OCI-LY1 (cell line): ENCODE measurements around the gene PSENEN.

Experiments used
- H2AFZ ChIP-seq: fragments of 200-600 bp; sonication (generic), shearing (Covaris generic); 2 replicates; pipeline ENCODE4 v1.6.0; 2014; ENCODE audit warnings: antibody characterized with exemption, mild to moderate bottlenecking, low read length
- H3F3A ChIP-seq: fragments of 200-600 bp; sonication (generic), shearing (Covaris generic); 2 replicates; pipeline ENCODE4 v1.6.0; 2014; ENCODE audit warnings: mild to moderate bottlenecking, antibody characterized with exemption, low read length, moderate library complexity; ENCODE audit not compliant: insufficient read depth
- H3K27ac ChIP-seq: fragments of 200-600 bp; sonication (generic); 2 replicates; pipeline ENCODE4 v1.5.1; 2014; ENCODE audit warnings: low read length, mixed run types, mild to moderate bottlenecking, low read depth; ENCODE audit not compliant: poor library complexity, severe bottlenecking
- H3K27me3 ChIP-seq: fragments of 200-600 bp; sonication (generic); 2 replicates; pipeline ENCODE4 v1.6.0; 2014; ENCODE audit warnings: antibody characterized with exemption, mild to moderate bottlenecking, low read length, moderate library complexity; ENCODE audit not compliant: insufficient read depth
- H3K36me3 ChIP-seq: fragments of 200-600 bp; sonication (generic); 2 replicates; pipeline ENCODE4 v1.6.1; 2014; ENCODE audit warnings: mild to moderate bottlenecking, antibody characterized with exemption, low read length, moderate library complexity, mixed read lengths; ENCODE audit not compliant: insufficient read depth
- H3K4me1 ChIP-seq: fragments of 200-600 bp; sonication (generic); 2 replicates; pipeline ENCODE4 v1.5.1; 2014; ENCODE audit warnings: mild to moderate bottlenecking, low read length, moderate library complexity; ENCODE audit not compliant: insufficient read depth, severe bottlenecking
- H3K4me2 ChIP-seq: fragments of 200-600 bp; sonication (generic), shearing (Covaris generic); 2 replicates; pipeline ENCODE4 v1.6.1; 2014; ENCODE audit warnings: low read length
- H3K4me3 ChIP-seq: fragments of 200-600 bp; sonication (generic); 2 replicates; pipeline ENCODE4 v1.5.1; 2014; ENCODE audit warnings: low read length, low read depth, mild to moderate bottlenecking, mixed read lengths; ENCODE audit not compliant: poor library complexity, severe bottlenecking
- H3K79me2 ChIP-seq: fragments of 200-600 bp; shearing (Covaris generic); 2 replicates; pipeline ENCODE4 v1.6.1; 2016; ENCODE audit warnings: mixed run types, low read length, mixed read lengths; ENCODE audit not compliant: insufficient read depth
- H3K9ac ChIP-seq: fragments of 200-600 bp; sonication (generic), shearing (Covaris generic); 2 replicates; pipeline ENCODE4 v1.6.1; 2014; ENCODE audit warnings: mild to moderate bottlenecking, low read length, mixed read lengths
- H3K9me2 ChIP-seq: fragments of 200-600 bp; sonication (generic), shearing (Covaris generic); 2 replicates; pipeline ENCODE4 v1.6.1; 2014; ENCODE audit warnings: low read depth, mild to moderate bottlenecking, low read length, mixed read lengths
- H3K9me3 ChIP-seq: fragments of 200-600 bp; shearing (Covaris generic); 2 replicates; pipeline ENCODE4 v1.6.1; 2014; ENCODE audit warnings: low read length, mixed read lengths
- H4K20me1 ChIP-seq: fragments of 200-600 bp; sonication (generic), shearing (Covaris generic); 2 replicates; pipeline ENCODE4 v1.6.0; 2016; ENCODE audit warnings: mild to moderate bottlenecking, low read length; ENCODE audit not compliant: insufficient read depth
- EZH2 ChIP-seq: fragments of 200-600 bp; sonication (generic), shearing (Covaris generic); IDR thresholded peaks from 2 replicates; pipeline ENCODE4 v1.8.0; 2017; ENCODE audit warnings: borderline replicate concordance, mixed run types, mild to moderate bottlenecking, antibody characterized with exemption, low read length, moderate library complexity, mixed read lengths
- TF ChIP-seq, protein P1 (sequence below): fragments of 200-600 bp; sonication (generic), shearing (Covaris generic); IDR thresholded peaks from 2 replicates; pipeline ENCODE4 v1.5.1; 2017; ENCODE audit warnings: mild to moderate bottlenecking, antibody characterized with exemption, low read length, moderate library complexity, mixed read lengths

Gene PSENEN

DNA sequence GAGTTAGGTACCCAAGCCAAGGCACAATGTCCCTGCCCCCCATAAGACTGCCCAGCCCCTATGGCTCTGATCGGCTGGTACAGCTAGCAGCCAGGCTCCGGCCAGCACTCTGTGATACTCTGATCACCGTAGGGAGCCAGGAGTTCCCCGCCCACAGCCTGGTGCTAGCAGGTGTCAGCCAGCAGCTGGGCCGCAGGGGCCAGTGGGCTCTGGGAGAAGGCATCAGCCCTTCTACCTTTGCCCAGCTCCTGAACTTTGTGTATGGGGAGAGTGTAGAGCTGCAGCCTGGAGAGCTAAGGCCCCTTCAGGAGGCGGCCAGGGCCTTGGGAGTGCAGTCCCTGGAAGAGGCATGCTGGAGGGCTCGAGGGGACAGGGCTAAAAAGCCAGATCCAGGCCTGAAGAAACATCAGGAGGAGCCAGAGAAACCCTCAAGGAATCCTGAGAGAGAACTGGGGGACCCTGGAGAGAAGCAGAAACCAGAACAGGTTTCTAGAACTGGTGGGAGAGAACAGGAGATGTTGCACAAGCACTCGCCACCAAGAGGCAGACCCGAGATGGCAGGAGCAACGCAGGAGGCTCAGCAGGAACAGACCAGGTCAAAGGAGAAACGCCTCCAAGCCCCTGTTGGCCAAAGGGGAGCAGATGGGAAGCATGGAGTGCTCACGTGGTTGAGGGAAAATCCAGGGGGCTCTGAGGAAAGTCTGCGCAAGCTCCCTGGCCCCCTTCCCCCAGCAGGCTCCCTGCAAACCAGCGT lies 30.7 kb upstream of the PSENEN start:
- no peaks in the 10 kb centered on the region for H3K9me2 ChIP-seq
- peaks cover 7% of the 10 kb centered on the region for H3K27me3 ChIP-seq
- no peak overlapping the region for H2AFZ ChIP-seq
- no peaks in the 10 kb centered on the region for H3K9me3 ChIP-seq
- no peak overlapping the region for H3K9ac ChIP-seq
- no peak for TF ChIP-seq EZH2
- TF ChIP-seq, protein P1, sequence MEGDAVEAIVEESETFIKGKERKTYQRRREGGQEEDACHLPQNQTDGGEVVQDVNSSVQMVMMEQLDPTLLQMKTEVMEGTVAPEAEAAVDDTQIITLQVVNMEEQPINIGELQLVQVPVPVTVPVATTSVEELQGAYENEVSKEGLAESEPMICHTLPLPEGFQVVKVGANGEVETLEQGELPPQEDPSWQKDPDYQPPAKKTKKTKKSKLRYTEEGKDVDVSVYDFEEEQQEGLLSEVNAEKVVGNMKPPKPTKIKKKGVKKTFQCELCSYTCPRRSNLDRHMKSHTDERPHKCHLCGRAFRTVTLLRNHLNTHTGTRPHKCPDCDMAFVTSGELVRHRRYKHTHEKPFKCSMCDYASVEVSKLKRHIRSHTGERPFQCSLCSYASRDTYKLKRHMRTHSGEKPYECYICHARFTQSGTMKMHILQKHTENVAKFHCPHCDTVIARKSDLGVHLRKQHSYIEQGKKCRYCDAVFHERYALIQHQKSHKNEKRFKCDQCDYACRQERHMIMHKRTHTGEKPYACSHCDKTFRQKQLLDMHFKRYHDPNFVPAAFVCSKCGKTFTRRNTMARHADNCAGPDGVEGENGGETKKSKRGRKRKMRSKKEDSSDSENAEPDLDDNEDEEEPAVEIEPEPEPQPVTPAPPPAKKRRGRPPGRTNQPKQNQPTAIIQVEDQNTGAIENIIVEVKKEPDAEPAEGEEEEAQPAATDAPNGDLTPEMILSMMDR = no peak
- H3K4me2 ChIP-seq = no peak overlapping the region
- H3K4me1 ChIP-seq = peaks cover 33% of the 10 kb centered on the region
- H3K4me3 ChIP-seq = no peak overlapping the region
- peaks cover 8% of the 10 kb centered on the region for H3K79me2 ChIP-seq
- no peaks in the 10 kb centered on the region for H4K20me1 ChIP-seq
- peaks cover 4% of the 10 kb centered on the region; the same call in 1 of the 2 replicates for H3K36me3 ChIP-seq
- H3K27ac ChIP-seq = no peak overlapping the region
- no peaks in the 10 kb centered on the region for H3F3A ChIP-seq

DNA sequence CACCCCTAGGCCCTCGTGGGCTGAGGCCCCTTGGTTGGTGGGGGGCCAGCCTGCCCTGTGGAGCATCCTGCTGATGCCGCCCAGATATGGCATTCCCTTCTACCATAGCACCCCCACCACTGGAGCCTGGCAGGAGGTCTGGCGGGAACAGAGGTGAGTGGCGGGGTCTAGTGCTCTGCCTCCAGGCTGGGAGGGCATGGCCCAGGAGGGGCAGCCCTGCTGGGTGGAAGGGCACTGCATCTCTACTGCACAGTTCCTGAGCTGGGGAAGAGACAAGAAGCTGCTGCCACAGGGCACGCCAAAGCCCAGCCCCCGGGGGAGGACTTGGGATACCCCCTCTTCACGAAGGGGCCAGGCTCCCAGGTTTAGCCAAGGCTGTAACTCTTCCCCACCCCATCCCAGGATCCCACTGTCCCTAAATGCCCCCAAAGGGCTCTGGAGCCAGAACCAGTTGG lies 30.1 kb upstream of the PSENEN start:
- Histone ChIP-seq H3K4me1 (peaks cover 33% of the 10 kb centered on the region), H3K27ac (no peak overlapping the region), H3K79me2 (peaks cover 8% of the 10 kb centered on the region)

DNA sequence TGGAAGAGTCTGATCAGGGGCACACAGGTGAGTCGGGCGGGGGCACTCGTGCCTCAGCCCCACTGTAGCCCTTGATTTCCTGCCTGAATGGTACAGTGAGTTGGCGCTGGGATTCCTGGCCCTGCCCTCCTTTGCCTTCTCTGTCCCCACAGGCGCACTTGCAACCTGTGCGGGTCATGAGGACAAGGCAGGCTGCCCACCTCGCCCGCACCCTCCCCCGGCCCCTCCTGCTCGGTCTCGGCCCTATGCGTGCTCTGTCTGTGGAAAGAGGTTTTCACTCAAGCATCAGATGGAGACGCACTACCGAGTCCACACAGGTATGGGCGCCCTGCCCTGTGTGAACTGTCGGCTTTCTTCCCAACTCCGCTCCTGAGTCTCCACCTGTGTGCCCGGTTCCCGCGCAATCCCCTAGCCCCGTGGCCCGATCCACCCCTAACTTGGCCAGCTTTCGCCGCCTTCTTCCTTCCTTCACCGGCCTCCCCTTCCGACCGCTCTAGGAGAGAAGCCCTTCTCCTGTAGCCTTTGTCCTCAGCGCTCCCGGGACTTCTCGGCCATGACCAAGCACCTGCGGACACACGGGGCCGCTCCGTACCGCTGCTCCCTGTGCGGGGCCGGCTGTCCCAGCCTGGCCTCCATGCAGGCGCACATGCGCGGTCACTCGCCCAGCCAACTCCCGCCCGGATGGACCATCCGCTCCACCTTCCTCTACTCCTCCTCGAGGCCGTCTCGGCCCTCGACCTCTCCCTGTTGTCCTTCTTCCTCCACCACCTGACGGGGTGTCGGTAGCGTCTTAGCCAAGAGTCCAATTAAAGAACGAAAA lies 29.3 kb upstream of the PSENEN start:
- H3K27ac ChIP-seq = no peak overlapping the region
- no peaks in the 10 kb centered on the region for H3F3A ChIP-seq
- peak overlapping the region; percentile 73 for H3K4me2 ChIP-seq
- peak overlapping the region; percentile 61; the same call in 1 of the 2 replicates for H3K9ac ChIP-seq
- peak overlapping the region; percentile 66 for H3K4me3 ChIP-seq
- H4K20me1 ChIP-seq = no peaks in the 10 kb centered on the region
- no peak overlapping the region for H2AFZ ChIP-seq
- no peaks in the 10 kb centered on the region for H3K9me2 ChIP-seq
- H3K36me3 ChIP-seq = peaks cover 14% of the 10 kb centered on the region; the same call in 1 of the 2 replicates
- peaks cover 27% of the 10 kb centered on the region for H3K4me1 ChIP-seq
- peaks cover 8% of the 10 kb centered on the region for H3K79me2 ChIP-seq
- TF ChIP-seq, protein P1 = no peak
- no peak for TF ChIP-seq EZH2
- H3K27me3 ChIP-seq = peaks cover 7% of the 10 kb centered on the region
- H3K9me3 ChIP-seq = no peaks in the 10 kb centered on the region

More for the DNA sequence above, 30.1 kb upstream of the PSENEN start:
- no peak overlapping the region for H2AFZ ChIP-seq
- H3K9me2 ChIP-seq = no peaks in the 10 kb centered on the region
- H3K27me3 ChIP-seq = peaks cover 7% of the 10 kb centered on the region
- H3K36me3 ChIP-seq = peaks cover 9% of the 10 kb centered on the region; the same call in 1 of the 2 replicates
- no peaks in the 10 kb centered on the region for H3F3A ChIP-seq
- no peak overlapping the region for H3K4me3 ChIP-seq
- H3K4me2 ChIP-seq = no peak overlapping the region
- no peaks in the 10 kb centered on the region for H4K20me1 ChIP-seq
- no peaks in the 10 kb centered on the region for H3K9me3 ChIP-seq
- TF ChIP-seq EZH2 = no peak
- TF ChIP-seq, protein P1 = no peak
- no peak overlapping the region for H3K9ac ChIP-seq
